Mesenchymal stem cell (in vitro differentiated cells and primary cell): Measurements from ENCODE around the gene LRRC10B.
A peak's percentile ranks its signal among the peaks of the same experiment; 100 is the strongest.

Source experiments
- DNase-seq: peaks from one replicate; pipeline ENCODE4 v3.0.0-alpha.2; 2013
- H2AFZ ChIP-seq: one replicate; pipeline ENCODE4 v1.6.1; 2013; ENCODE audit warnings: low read depth, mild to moderate bottlenecking, control low read depth, inconsistent platforms, low read length, moderate library complexity
- H2AK5ac ChIP-seq: 2 replicates; pipeline ENCODE4 v1.6.1; 2013; ENCODE audit warnings: low read length, moderate library complexity, mild to moderate bottlenecking, inconsistent platforms; ENCODE audit not compliant: severe bottlenecking
- H2BK120ac ChIP-seq: one replicate; pipeline ENCODE4 v1.6.1; 2013; ENCODE audit warnings: low read depth, mild to moderate bottlenecking, inconsistent platforms, low read length, moderate library complexity
- H2BK12ac ChIP-seq, 2 experiments: one replicate each; pipeline ENCODE4 v1.6.1; 2013; ENCODE audit warnings: inconsistent platforms in 2 of 2, low read length in 2 of 2, mild to moderate bottlenecking in 2 of 2, moderate library complexity in 2 of 2, control low read depth in 1 of 2
- H2BK15ac ChIP-seq: one replicate; pipeline ENCODE4 v1.6.1; 2013; ENCODE audit warnings: mild to moderate bottlenecking, low read depth, inconsistent platforms; ENCODE audit not compliant: poor library complexity, severe bottlenecking
- H2BK5ac ChIP-seq: 2 replicates; pipeline ENCODE4 v1.6.1; 2013; ENCODE audit warnings: low read depth, mild to moderate bottlenecking, low read length, control low read depth, inconsistent platforms; ENCODE audit not compliant: poor library complexity, severe bottlenecking
- H3K14ac ChIP-seq, 2 experiments: one replicate each; pipeline ENCODE4 v1.6.1; 2013; ENCODE audit warnings: inconsistent platforms in 2 of 2, low read length in 2 of 2, control low read depth in 1 of 2, mild to moderate bottlenecking in 1 of 2, moderate library complexity in 1 of 2
- H3K18ac ChIP-seq, 2 experiments: one replicate each; pipeline ENCODE4 v1.6.1; 2013; ENCODE audit warnings: inconsistent platforms in 2 of 2, low read length in 2 of 2, control low read depth in 1 of 2, low read depth in 1 of 2, mild to moderate bottlenecking in 1 of 2
- H3K23ac ChIP-seq, 2 experiments: one replicate each; pipeline ENCODE4 v1.6.1; 2013; ENCODE audit warnings: inconsistent platforms in 2 of 2, low read length in 2 of 2, mild to moderate bottlenecking in 2 of 2, moderate library complexity in 2 of 2, control low read depth in 1 of 2
- H3K27ac ChIP-seq: 2 replicates; pipeline ENCODE4 v1.5.1; 2013; ENCODE audit warnings: mild to moderate bottlenecking, moderate library complexity, low read length, control low read depth, inconsistent platforms; ENCODE audit not compliant: poor library complexity, severe bottlenecking
- H3K27me3 ChIP-seq, 2 experiments: 2 replicates each; pipeline versions ENCODE4 v1.6.1 to v1.7.0; 2013; ENCODE audit warnings: low read length in 2 of 2, mild to moderate bottlenecking in 2 of 2, moderate library complexity in 2 of 2, control low read depth in 1 of 2, inconsistent platforms in 1 of 2; ENCODE audit not compliant: control insufficient read depth in 1 of 2, insufficient read depth in 1 of 2
- H3K36me3 ChIP-seq, 2 experiments: 2 replicates each; pipeline versions ENCODE4 v1.6.1 to v1.7.0; 2013; ENCODE audit warnings: low read length in 2 of 2, control low read depth in 1 of 2, inconsistent platforms in 1 of 2, low read depth in 1 of 2, mild to moderate bottlenecking in 1 of 2; ENCODE audit not compliant: insufficient read depth in 2 of 2, control insufficient read depth in 1 of 2
- H3K4ac ChIP-seq, 2 experiments: one replicate each; pipeline ENCODE4 v1.6.1; 2013; ENCODE audit warnings: inconsistent platforms in 2 of 2, low read length in 2 of 2, mild to moderate bottlenecking in 2 of 2, moderate library complexity in 2 of 2, control low read depth in 1 of 2, low read depth in 1 of 2
- H3K4me1 ChIP-seq: 2 replicates; pipeline ENCODE4 v1.6.1; 2013; ENCODE audit warnings: low read depth, low read length, control low read depth; ENCODE audit not compliant: control insufficient read depth, insufficient read depth
- H3K4me2 ChIP-seq: 2 replicates; pipeline ENCODE4 v1.6.1; 2013; ENCODE audit warnings: low read length, mild to moderate bottlenecking, inconsistent platforms; ENCODE audit not compliant: poor library complexity, severe bottlenecking
- H3K4me3 ChIP-seq, 2 experiments: 2 replicates each; pipeline versions ENCODE4 v1.5.1 to v1.7.0; 2013; ENCODE audit warnings: low read length in 2 of 2, mild to moderate bottlenecking in 2 of 2, control low read depth in 1 of 2, low read depth in 1 of 2; ENCODE audit not compliant: insufficient read depth in 1 of 2
- H3K79me1 ChIP-seq: replicated peaks from 2 replicates; pipeline ENCODE4 v1.6.1; 2013; ENCODE audit warnings: mild to moderate bottlenecking, control low read depth, low read length, inconsistent platforms; ENCODE audit not compliant: poor library complexity, severe bottlenecking
- H3K9ac ChIP-seq: 2 replicates; pipeline ENCODE4 v1.7.0; 2013; ENCODE audit warnings: mild to moderate bottlenecking, low read length, moderate library complexity
- H3K9me3 ChIP-seq: 2 replicates; pipeline ENCODE4 v1.7.0; 2013; ENCODE audit warnings: mild to moderate bottlenecking, low read length; ENCODE audit not compliant: control insufficient read depth
- H4K8ac ChIP-seq: one replicate; pipeline ENCODE4 v1.6.1; 2013; ENCODE audit warnings: inconsistent platforms, mild to moderate bottlenecking, low read length, moderate library complexity
- H4K91ac ChIP-seq: one replicate; pipeline ENCODE4 v1.6.1; 2013; ENCODE audit warnings: mild to moderate bottlenecking, low read length, inconsistent platforms
- WGBS: methylation state at CpG from one replicate; pipeline ENCODE4 v1.1.7; 2013; ENCODE audit warnings: mixed read lengths; 5-methylcytosine and 5-hydroxymethylcytosine counted together

LRRC10B gene

GRCh38 chr11:61542024-61542461 is 33.5 kb downstream of the LRRC10B start:
- Histone ChIP-seq H3K36me3 (no peaks in the 10 kb centered on the region), H3K79me1 (no peaks in the 10 kb centered on the region), H3K23ac (no peak overlapping the region), H3K4me1 (peaks cover 8% of the 10 kb centered on the region), H3K9me3 (no peaks in the 10 kb centered on the region), H2BK12ac (no peak overlapping the region), H4K91ac (no peak overlapping the region), H3K14ac (no peak overlapping the region), H3K27ac (no peak overlapping the region), H3K9ac (no peak overlapping the region), H3K4ac (no peak overlapping the region), H2BK120ac (no peak overlapping the region), H4K8ac (no peak overlapping the region), H2AFZ (no peak overlapping the region), H3K18ac (no peak overlapping the region), H3K27me3 (peaks cover 0 to 45% of the 10 kb centered on the region in 2 experiments), H3K4me3 (no peak overlapping the region), H2BK5ac (no peak overlapping the region), H3K4me2 (no peak overlapping the region), H2BK15ac (no peak overlapping the region), H2AK5ac (no peak overlapping the region)
- DNase-seq: no peak
- 62% methylated on average over 17 of the region's 19 CpGs for WGBS

- DNase-seq: no peak
- H4K8ac ChIP-seq: no peak overlapping the region
- H3K4me1 ChIP-seq: peaks cover 8% of the 10 kb centered on the region
- no peak overlapping the region for H3K18ac ChIP-seq
- H2AFZ ChIP-seq: no peak overlapping the region
- no peak overlapping the region for H3K9ac ChIP-seq
- H3K23ac ChIP-seq: no peak overlapping the region
- H2BK5ac ChIP-seq: no peak overlapping the region
- H4K91ac ChIP-seq: no peak overlapping the region
- H3K9me3 ChIP-seq: no peaks in the 10 kb centered on the region
- H3K4me3 ChIP-seq: no peak overlapping the region
- no peak overlapping the region for H3K4ac ChIP-seq
- H3K4me2 ChIP-seq: no peak overlapping the region
- 79% methylated on average over 16 of the region's 16 CpGs for WGBS
- H2BK120ac ChIP-seq: no peak overlapping the region
- no peak overlapping the region for H3K14ac ChIP-seq
- H3K36me3 ChIP-seq: no peaks in the 10 kb centered on the region
- no peak overlapping the region for H2BK12ac ChIP-seq
- no peak overlapping the region for H2AK5ac ChIP-seq
- no peaks in the 10 kb centered on the region for H3K79me1 ChIP-seq
- H3K27me3 ChIP-seq: peaks cover 2 to 47% of the 10 kb centered on the region in 2 experiments
- H3K27ac ChIP-seq: no peak overlapping the region
- no peak overlapping the region for H2BK15ac ChIP-seq
Measured at GRCh38 chr11:61542705-61543104, 34.2 kb downstream of the LRRC10B start.

- H3K27me3 ChIP-seq: peaks cover 10 to 49% of the 10 kb centered on the region in 2 experiments
- no peak overlapping the region for H4K91ac ChIP-seq
- no peak overlapping the region for H2AK5ac ChIP-seq
- no peak overlapping the region for H2BK12ac ChIP-seq
- no peak overlapping the region for H2BK15ac ChIP-seq
- H2BK120ac ChIP-seq: no peak overlapping the region
- H3K79me1 ChIP-seq: no peaks in the 10 kb centered on the region
- H3K27ac ChIP-seq: no peak overlapping the region
- H3K4me3 ChIP-seq: no peak overlapping the region
- H3K18ac ChIP-seq: no peak overlapping the region
- no peaks in the 10 kb centered on the region for H3K9me3 ChIP-seq
- no peak overlapping the region for H4K8ac ChIP-seq
- H2AFZ ChIP-seq: no peak overlapping the region
- H3K4me2 ChIP-seq: no peak overlapping the region
- no peak overlapping the region for H3K14ac ChIP-seq
- no peaks in the 10 kb centered on the region for H3K36me3 ChIP-seq
- WGBS: 86% methylated on average over 3 of the region's 4 CpGs
- no peak overlapping the region for H3K4ac ChIP-seq
- no peak overlapping the region for H2BK5ac ChIP-seq
- no peak for DNase-seq
- no peak overlapping the region for H3K23ac ChIP-seq
- peak overlapping the region; percentile 21 for H3K9ac ChIP-seq
- peaks cover 8% of the 10 kb centered on the region for H3K4me1 ChIP-seq
Measured at GRCh38 chr11:61543606-61544306, 35.2 kb downstream of the LRRC10B start.

GRCh38 chr11:61544466-61544865 is 35.9 kb downstream of the LRRC10B start:
- H2BK5ac ChIP-seq: no peak overlapping the region
- no peak overlapping the region for H2BK120ac ChIP-seq
- peak overlapping the region; percentile 21 for H3K9ac ChIP-seq
- WGBS: 85% methylated on average over 6 of the region's 6 CpGs
- no peak overlapping the region for H2AFZ ChIP-seq
- H4K8ac ChIP-seq: no peak overlapping the region
- H2AK5ac ChIP-seq: no peak overlapping the region
- no peak overlapping the region for H3K27ac ChIP-seq
- no peak overlapping the region for H3K4me2 ChIP-seq
- peaks cover 8% of the 10 kb centered on the region for H3K4me1 ChIP-seq
- H3K14ac ChIP-seq: no peak overlapping the region
- no peak overlapping the region for H4K91ac ChIP-seq
- no peak overlapping the region for H3K18ac ChIP-seq
- H3K4me3 ChIP-seq: no peak overlapping the region
- H3K79me1 ChIP-seq: no peaks in the 10 kb centered on the region
- H3K36me3 ChIP-seq: no peaks in the 10 kb centered on the region
- no peak overlapping the region for H3K4ac ChIP-seq
- no peak for DNase-seq
- H2BK15ac ChIP-seq: no peak overlapping the region
- H3K23ac ChIP-seq: no peak overlapping the region
- peaks cover 10 to 53% of the 10 kb centered on the region in 2 experiments for H3K27me3 ChIP-seq
- H2BK12ac ChIP-seq: no peak overlapping the region
- no peaks in the 10 kb centered on the region for H3K9me3 ChIP-seq
